ENCODE data around the gene KIRREL3. TPM values are rescaled to one million over a fixed set of nuclear protein-coding genes. Genes with fewer than 3 reads are reported as not detected.

Gene KIRREL3
- total RNA-seq, 2 donors from 2014 or later = 0.28 TPM; not detected in 1

- 7% methylated on average over 2 of the region's 2 CpGs for WGBS
- no peaks in the 10 kb centered on the region for H3K9me3 ChIP-seq
- H3K4me1 ChIP-seq (replicated peaks) = no peaks in the 10 kb centered on the region
- TF ChIP-seq POLR2AphosphoS5 (IDR thresholded peaks at IDR 0.05) (peak; percentile 30), CTCF (IDR thresholded peaks at IDR 0.05) (no peak)
- H3K27ac ChIP-seq = no peak overlapping the region
- H3K4me3 ChIP-seq = no peak overlapping the region
- peak; percentile 17 for DNase-seq (ENCODE audit: low spot score)
- H3K36me3 ChIP-seq = no peaks in the 10 kb centered on the region
- intact Hi-C loops (cut with DNase I) = no loop called here
- no peaks in the 10 kb centered on the region for H3K27me3 ChIP-seq (replicated peaks; ENCODE audit: insufficient read depth)
These were observed 344.8 kb downstream of the KIRREL3 start for GRCh38 chr11:126655807-126656128.

DNA sequence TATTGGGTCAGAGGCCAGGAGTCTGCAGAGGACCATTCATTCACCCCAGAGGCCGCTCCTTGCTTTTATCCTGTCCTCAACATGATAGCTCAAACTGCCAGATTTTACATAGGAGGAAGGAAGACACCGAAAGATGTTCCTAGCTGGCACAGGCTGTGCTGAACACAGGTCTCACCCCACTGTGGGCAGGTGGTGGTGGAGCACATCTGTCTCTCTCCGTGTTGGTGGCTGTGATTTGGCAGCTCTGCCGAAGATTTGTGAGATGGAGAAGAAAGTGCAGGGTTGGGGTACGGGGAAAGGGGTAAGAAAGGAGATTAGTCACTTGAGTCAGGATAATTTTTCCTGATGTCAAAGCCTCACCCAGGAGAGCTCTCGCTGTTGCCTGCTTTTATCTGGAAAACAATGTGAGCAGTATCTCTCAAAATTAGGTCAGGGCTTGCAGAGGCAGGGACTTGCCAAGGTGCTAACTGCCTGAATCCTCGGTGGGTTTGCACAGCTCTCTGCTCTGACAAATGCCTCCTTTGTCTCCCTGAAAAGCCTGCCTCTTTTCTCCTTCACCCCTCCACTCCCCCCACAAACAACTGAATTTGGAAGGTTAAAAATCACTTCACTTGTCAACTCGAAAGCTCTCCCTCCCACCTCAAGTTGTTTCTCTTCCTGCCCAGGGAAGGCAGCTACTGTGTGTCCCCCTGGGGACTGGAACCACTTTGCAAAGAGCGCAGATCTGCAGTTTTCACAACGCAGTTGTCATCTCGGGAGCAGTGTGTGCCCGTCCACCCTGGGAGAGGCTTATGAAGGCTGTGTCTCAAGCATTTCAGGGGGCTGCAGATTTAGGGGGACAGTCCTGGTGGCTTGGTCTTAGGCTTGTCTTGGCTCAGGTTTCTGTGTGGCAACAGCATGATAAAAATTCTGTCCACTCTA, 345.4 kb downstream of the KIRREL3 start:
- 22% methylated on average over 12 of the region's 12 CpGs for WGBS
- no peaks in the 10 kb centered on the region for H3K4me1 ChIP-seq (replicated peaks)
- no peaks in the 10 kb centered on the region for H3K27me3 ChIP-seq (replicated peaks; ENCODE audit: insufficient read depth)
- intact Hi-C loops (cut with DNase I) = no loop called here
- no peak overlapping the region for H3K4me3 ChIP-seq
- no peaks in the 10 kb centered on the region for H3K9me3 ChIP-seq
- no peak for DNase-seq (ENCODE audit: low spot score)
- TF ChIP-seq CTCF (IDR thresholded peaks at IDR 0.05) (no peak), POLR2A (IDR thresholded peaks at IDR 0.05) (no peak), POLR2AphosphoS5 (IDR thresholded peaks at IDR 0.05) (no peak)
- no peak overlapping the region for H3K27ac ChIP-seq
- no peaks in the 10 kb centered on the region for H3K36me3 ChIP-seq

GRCh38 chr11:126653040-126653439, 347.5 kb downstream of the KIRREL3 start:
- no peak for TF ChIP-seq POLR2AphosphoS5 (IDR thresholded peaks at IDR 0.05)
- no peak for TF ChIP-seq POLR2A (IDR thresholded peaks at IDR 0.05)
- TF ChIP-seq CTCF (IDR thresholded peaks at IDR 0.05) = no peak
- DNase-seq (ENCODE audit: low spot score) = no peak
- intact Hi-C loops (cut with DNase I) = no loop called here
- whole genome bisulfite sequencing = 82% methylated on average over 8 of the region's 8 CpGs
- no peaks in the 10 kb centered on the region for H3K36me3 ChIP-seq
- H3K4me3 ChIP-seq = no peak overlapping the region
- H3K9me3 ChIP-seq = no peaks in the 10 kb centered on the region
- H3K27ac ChIP-seq = no peak overlapping the region
- H3K27me3 ChIP-seq (replicated peaks; ENCODE audit: insufficient read depth) = no peaks in the 10 kb centered on the region
- H3K4me1 ChIP-seq (replicated peaks) = no peaks in the 10 kb centered on the region

DNA sequence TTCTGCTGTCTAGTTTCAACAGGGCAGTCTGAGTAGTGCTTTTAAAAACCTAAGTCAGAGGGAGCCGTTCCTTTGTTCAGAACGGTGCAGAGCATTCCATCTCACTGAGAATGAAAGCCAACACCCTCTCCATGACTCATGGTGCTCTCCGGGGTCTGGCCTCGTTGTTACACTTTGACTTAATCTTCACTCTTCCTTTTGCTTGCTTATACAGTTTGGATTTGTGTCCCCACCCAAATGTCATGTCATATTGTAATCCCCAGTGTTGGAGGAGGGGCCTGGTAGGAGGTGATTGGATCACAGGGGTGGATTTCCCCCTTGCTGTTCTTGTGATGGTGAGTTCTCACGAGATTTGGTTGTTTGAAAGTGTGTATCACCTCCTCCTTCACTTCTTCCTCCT, 352.8 kb downstream of the KIRREL3 start:
- Histone ChIP-seq H3K36me3 (no peaks in the 10 kb centered on the region), H3K4me3 (no peak overlapping the region), H3K9me3 (no peaks in the 10 kb centered on the region), H3K27me3 (replicated peaks; ENCODE audit: insufficient read depth) (peaks cover 2% of the 10 kb centered on the region), H3K27ac (no peak overlapping the region), H3K4me1 (replicated peaks) (no peaks in the 10 kb centered on the region)
- no peak for DNase-seq (ENCODE audit: low spot score)
- TF ChIP-seq POLR2A (IDR thresholded peaks at IDR 0.05) (no peak), CTCF (IDR thresholded peaks at IDR 0.05) (no peak), POLR2AphosphoS5 (IDR thresholded peaks at IDR 0.05) (no peak)
- intact Hi-C loops (cut with DNase I) = no loop called here
- 52% methylated on average over 5 of the region's 5 CpGs for WGBS

Data from prostate gland (tissue), 2 donors.